Measurements from ENCODE around the gene HGFAC.

GRCh38 chr4:3466691-3467600, 25.2 kb downstream of the HGFAC start:
- TF ChIP-seq RAD21 (conservative IDR thresholded peaks at IDR 0.05): no peak
- no peak for TF ChIP-seq CTCF (IDR thresholded peaks at IDR 0.05; ENCODE audit: poor library complexity, severe bottlenecking)
- no peak for TF ChIP-seq EZH2 (IDR thresholded peaks at IDR 0.05; ENCODE audit: borderline replicate concordance, insufficient read depth, low read length, poor library complexity, severe bottlenecking)
- TF ChIP-seq EP300 (conservative IDR thresholded peaks at IDR 0.05; ENCODE audit: poor library complexity, severe bottlenecking): no peak
- no peak for TF ChIP-seq POLR2AphosphoS5 (IDR thresholded peaks at IDR 0.05)
- no peak for TF ChIP-seq REST (IDR thresholded peaks at IDR 0.05; ENCODE audit: borderline replicate concordance)

Data from neural cell (in vitro differentiated cells).